ENCODE results near the gene HAGHL. TPM values are rescaled to one million over a fixed set of nuclear protein-coding genes. Genes with fewer than 3 reads are reported as not detected.

Gene HAGHL
- total and polyA plus RNA-seq, 2 donors (not counting 3 experiments of a cell fraction or from before 2014, with no cell fraction given): 6.3 to 6.8 TPM

- Histone ChIP-seq H3K9me3 (replicated peaks; ENCODE audit: control insufficient read depth, insufficient read depth, low read length) (no peaks in the 10 kb centered on the region), H3K4me3 (replicated peaks in 1 of 3; ENCODE audit: insufficient read depth in 1 of 3, low read depth in 1 of 3, low read length in 3 of 3) (peak overlapping the region; percentile 49 to 56 (median 55)), H3K9me1 (replicated peaks; ENCODE audit: control insufficient read depth, extremely low read depth, insufficient read depth, low read length) (no peaks in the 10 kb centered on the region), H2AFZ (ENCODE audit: low read depth, low read length) (peak overlapping the region; percentile 82), H3K27ac (ENCODE audit: insufficient read depth, low read depth, low read length) (peak overlapping the region; percentile 19), H3K79me2 (ENCODE audit: control insufficient read depth, insufficient read depth, low read length) (no peaks in the 10 kb centered on the region), H3K9ac (replicated peaks; ENCODE audit: extremely low read depth, insufficient read depth, low read length) (peak overlapping the region; percentile 35), H3K36me3 (ENCODE audit: control insufficient read depth in 2 of 2, extremely low read depth in 1 of 2, insufficient read depth in 2 of 2, low read length in 2 of 2) (no peaks in the 10 kb centered on the region), H3K4me2 (ENCODE audit: insufficient read depth, low read length) (peak overlapping the region; percentile 58), H3K27me3 (ENCODE audit: control insufficient read depth in 2 of 2, insufficient read depth in 2 of 2, low read length in 2 of 2) (no peaks in the 10 kb centered on the region), H3K4me1 (ENCODE audit: control insufficient read depth, extremely low read depth, insufficient read depth, low read length) (peaks cover 19% of the 10 kb centered on the region), H4K20me1 (replicated peaks; ENCODE audit: control insufficient read depth, extremely low read depth, insufficient read depth, low read length) (no peaks in the 10 kb centered on the region)
- POLR2A ChIA-PET: interaction anchor here (1.4 kb wide), 1 partner anchor 14 kb away, joined by 3 read pairs; no protein-coding TSS in a partner anchor
- TF ChIP-seq CTCF (IDR thresholded peaks at IDR 0.05; ENCODE audit: extremely low read depth in 1 of 2, insufficient read depth in 1 of 2, low read depth in 1 of 2, low read length in 2 of 2) (peak in 1 of 2 donors; percentile 29), JUN (IDR thresholded peaks at IDR 0.05; ENCODE audit: borderline replicate concordance, insufficient read depth, insufficient read length, low read depth) (no peak)
- FAIRE-seq (peak; percentile 69), DNase-seq (ENCODE audit: low read depth, low spot score) (peak; percentile 45)
- BruUV-seq (replicated peaks): no TSS peak
- dilution Hi-C loops (cut with MboI; ENCODE audit: extremely low pct_ligation_motif_present, low sequenced_read_pairs) (no loop called here), intact Hi-C loops (cut with micrococcal nuclease) (no loop called here)
- CTCF ChIA-PET: interaction anchor here (0.9 to 2.6 kb wide), 9 partner anchors 8 to 337 kb away, joined by 3 to 17 read pairs (median 4); partner anchors contain the start of genes CHTF18, CIAO3, RPUSD1 and WDR24
Measured at GRCh38 chr16:720447-720989, 6.4 kb upstream of the HAGHL start.

- POLR2A ChIA-PET: interaction anchor here (1.4 kb wide), 1 partner anchor 14 kb away, joined by 3 read pairs; no protein-coding TSS in a partner anchor
Measured at GRCh38 chr16:720990-721764, 5.7 kb upstream of the HAGHL start, which contains the start of gene ANTKMT. Gene ANTKMT, plus strand, starts transcription at chr16:721146. Its CDS starts 129 bp downstream, at chr16:721275.

More at GRCh38 chr16:720990-721764, 5.7 kb upstream of the HAGHL start, which contains the start of gene ANTKMT:
- intact Hi-C loops (cut with micrococcal nuclease) (no loop called here), dilution Hi-C loops (cut with MboI; ENCODE audit: extremely low pct_ligation_motif_present, low sequenced_read_pairs) (no loop called here)
- BruUV-seq (replicated peaks): no TSS peak
- Histone ChIP-seq H4K20me1 (replicated peaks; ENCODE audit: control insufficient read depth, extremely low read depth, insufficient read depth, low read length) (no peaks in the 10 kb centered on the region), H3K79me2 (ENCODE audit: control insufficient read depth, insufficient read depth, low read length) (no peaks in the 10 kb centered on the region), H3K4me2 (ENCODE audit: insufficient read depth, low read length) (peak within 1 kb of the TSS; percentile 58), H3K27me3 (ENCODE audit: control insufficient read depth in 2 of 2, insufficient read depth in 2 of 2, low read length in 2 of 2) (no peaks in the 10 kb centered on the region), H3K36me3 (ENCODE audit: control insufficient read depth in 2 of 2, extremely low read depth in 1 of 2, insufficient read depth in 2 of 2, low read length in 2 of 2) (no peaks in the 10 kb centered on the region), H3K9me1 (replicated peaks; ENCODE audit: control insufficient read depth, extremely low read depth, insufficient read depth, low read length) (no peaks in the 10 kb centered on the region), H3K27ac (ENCODE audit: insufficient read depth, low read depth, low read length) (peak within 1 kb of the TSS; percentile 19), H2AFZ (ENCODE audit: low read depth, low read length) (peak within 1 kb of the TSS; percentile 82), H3K4me1 (ENCODE audit: control insufficient read depth, extremely low read depth, insufficient read depth, low read length) (peaks cover 15% of the 10 kb centered on the region), H3K4me3 (replicated peaks in 1 of 3; ENCODE audit: insufficient read depth in 1 of 3, low read depth in 1 of 3, low read length in 3 of 3) (peak within 1 kb of the TSS; percentile 49 to 56 (median 55)), H3K9ac (replicated peaks; ENCODE audit: extremely low read depth, insufficient read depth, low read length) (peak within 1 kb of the TSS; percentile 35), H3K9me3 (replicated peaks; ENCODE audit: control insufficient read depth, insufficient read depth, low read length) (no peaks in the 10 kb centered on the region)
- TF ChIP-seq JUN (IDR thresholded peaks at IDR 0.05; ENCODE audit: borderline replicate concordance, insufficient read depth, insufficient read length, low read depth): no peak
- no peak for TF ChIP-seq FOS (IDR thresholded peaks at IDR 0.05; ENCODE audit: borderline replicate concordance, insufficient read depth, low read length)
- TF ChIP-seq GATA2 (IDR thresholded peaks at IDR 0.05; ENCODE audit: insufficient read depth, insufficient read length, low read depth, low read length): no peak
- no peak for TF ChIP-seq EZH2 (IDR thresholded peaks at IDR 0.05; ENCODE audit: borderline replicate concordance, low read depth, low read length, severe bottlenecking)
- peak; percentile 83 for TF ChIP-seq POLR2AphosphoS5 (IDR thresholded peaks at IDR 0.05; ENCODE audit: insufficient read depth, low read depth, low read length)
- TF ChIP-seq, protein P1, sequence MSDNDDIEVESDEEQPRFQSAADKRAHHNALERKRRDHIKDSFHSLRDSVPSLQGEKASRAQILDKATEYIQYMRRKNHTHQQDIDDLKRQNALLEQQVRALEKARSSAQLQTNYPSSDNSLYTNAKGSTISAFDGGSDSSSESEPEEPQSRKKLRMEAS (IDR thresholded peaks at IDR 0.05; ENCODE audit: insufficient read depth, insufficient read length): no peak
- peak; percentile 80 for TF ChIP-seq POLR2A (IDR thresholded peaks at IDR 0.05; ENCODE audit: low read depth, low read length)
- TF ChIP-seq CTCF (IDR thresholded peaks at IDR 0.05; ENCODE audit: extremely low read depth in 1 of 2, insufficient read depth in 1 of 2, low read depth in 1 of 2, low read length in 2 of 2): no peak
- CTCF ChIA-PET: interaction anchor here (0.7 to 2.6 kb wide), 7 partner anchors 9 to 64 kb away, joined by 3 to 17 read pairs (median 5); partner anchors contain the start of gene WDR24
- DNase-seq (ENCODE audit: low read depth, low spot score): peak; percentile 64
- FAIRE-seq: peak; percentile 89
